ENCODE data around the gene PLAAT2. TPM values are rescaled to one million over a fixed set of nuclear protein-coding genes. Genes with fewer than 3 reads are reported as not detected.

PLAAT2 gene
- total RNA-seq, 1 experiment from 2014 or later: 0.58 TPM

GRCh38 chr11:63560506-63561180 is 2.5 kb downstream of the PLAAT2 start:
- intact Hi-C loops (cut with micrococcal nuclease): no loop called here
- no peaks in the 10 kb centered on the region for H3K27me3 Mint-ChIP-seq (ENCODE audit: insufficient read depth, unreplicated experiment)
- peak; percentile 74 for DNase-seq (ENCODE audit: unreplicated experiment)
- H3K9me3 Mint-ChIP-seq (ENCODE audit: unreplicated experiment): no peaks in the 10 kb centered on the region
- no TSS peak for BruUV-seq (replicated peaks)
- no peak for TF ChIP-seq CTCF (IDR thresholded peaks at IDR 0.05; ENCODE audit: unreplicated experiment)
- ChIA-PET CTCF (interaction anchor here (0.6 to 2.1 kb wide), 6 partner anchors 22 to 324 kb away, joined by 3 to 5 read pairs (median 3); no protein-coding TSS in a partner anchor), POLR2A (interaction anchor here (0.9 to 1.3 kb wide), 2 partner anchors 13 to 58 kb away, joined by 3 read pairs; no protein-coding TSS in a partner anchor)
- peak overlapping the region; percentile 59 for H3K4me3 Mint-ChIP-seq (ENCODE audit: unreplicated experiment)
- peak overlapping the region; percentile 83 for H3K27ac Mint-ChIP-seq (ENCODE audit: low read depth, unreplicated experiment)
- H3K4me1 Mint-ChIP-seq (ENCODE audit: insufficient read depth, unreplicated experiment): peaks cover 36% of the 10 kb centered on the region
- H3K36me3 Mint-ChIP-seq (ENCODE audit: insufficient read depth, unreplicated experiment): peaks cover 6% of the 10 kb centered on the region

GRCh38 chr11:63558459-63559157 is 4.6 kb downstream of the PLAAT2 start:
- BruUV-seq (replicated peaks): no TSS peak
- POLR2A ChIA-PET: interaction anchor here (0.6 to 1.4 kb wide), 3 partner anchors 12 to 64 kb away, joined by 3 to 5 read pairs (median 3); partner anchors contain the start of gene LGALS12
- no peak for DNase-seq (ENCODE audit: unreplicated experiment)
- Mint-ChIP-seq H3K27me3 (ENCODE audit: insufficient read depth, unreplicated experiment) (no peaks in the 10 kb centered on the region), H3K9me3 (ENCODE audit: unreplicated experiment) (no peaks in the 10 kb centered on the region), H3K4me1 (ENCODE audit: insufficient read depth, unreplicated experiment) (peaks cover 18% of the 10 kb centered on the region), H3K27ac (ENCODE audit: low read depth, unreplicated experiment) (no peak overlapping the region), H3K36me3 (ENCODE audit: insufficient read depth, unreplicated experiment) (no peaks in the 10 kb centered on the region), H3K4me3 (ENCODE audit: unreplicated experiment) (no peak overlapping the region)
- CTCF ChIA-PET: interaction anchor here (0.8 to 1.2 kb wide), 2 partner anchors 25 to 81 kb away, joined by 3 read pairs; no protein-coding TSS in a partner anchor
- intact Hi-C loops (cut with micrococcal nuclease): no loop called here
- TF ChIP-seq CTCF (IDR thresholded peaks at IDR 0.05; ENCODE audit: unreplicated experiment): no peak

- ChIA-PET POLR2A (no interaction called here), CTCF (interaction anchor here (0.6 kb wide), 1 partner anchor 147 kb away, joined by 4 read pairs; no protein-coding TSS in a partner anchor)
- H3K27ac Mint-ChIP-seq (ENCODE audit: low read depth, unreplicated experiment): no peak overlapping the region
- no peaks in the 10 kb centered on the region for H3K27me3 Mint-ChIP-seq (ENCODE audit: insufficient read depth, unreplicated experiment)
- H3K4me1 Mint-ChIP-seq (ENCODE audit: insufficient read depth, unreplicated experiment): peaks cover 16% of the 10 kb centered on the region
- no peak overlapping the region for H3K4me3 Mint-ChIP-seq (ENCODE audit: unreplicated experiment)
- intact Hi-C loops (cut with micrococcal nuclease): no loop called here
- no peak for DNase-seq (ENCODE audit: unreplicated experiment)
- no TSS peak for BruUV-seq (replicated peaks)
- no peak for TF ChIP-seq CTCF (IDR thresholded peaks at IDR 0.05; ENCODE audit: unreplicated experiment)
- no peaks in the 10 kb centered on the region for H3K9me3 Mint-ChIP-seq (ENCODE audit: unreplicated experiment)
- peaks cover 5% of the 10 kb centered on the region for H3K36me3 Mint-ChIP-seq (ENCODE audit: insufficient read depth, unreplicated experiment)
Observed at GRCh38 chr11:63557570-63557969, 5.6 kb downstream of the PLAAT2 start.

GRCh38 chr11:63556404-63557013 is 6.7 kb downstream of the PLAAT2 start:
- Mint-ChIP-seq H3K36me3 (ENCODE audit: insufficient read depth, unreplicated experiment) (peaks cover 5% of the 10 kb centered on the region), H3K27me3 (ENCODE audit: insufficient read depth, unreplicated experiment) (no peaks in the 10 kb centered on the region), H3K9me3 (ENCODE audit: unreplicated experiment) (no peaks in the 10 kb centered on the region), H3K27ac (ENCODE audit: low read depth, unreplicated experiment) (no peak overlapping the region), H3K4me3 (ENCODE audit: unreplicated experiment) (no peak overlapping the region), H3K4me1 (ENCODE audit: insufficient read depth, unreplicated experiment) (peaks cover 16% of the 10 kb centered on the region)
- intact Hi-C loops (cut with micrococcal nuclease): no loop called here
- ChIA-PET CTCF (interaction anchor here (0.7 kb wide), 1 partner anchor 83 kb away, joined by 3 read pairs; no protein-coding TSS in a partner anchor), POLR2A (no interaction called here)
- TF ChIP-seq CTCF (IDR thresholded peaks at IDR 0.05; ENCODE audit: unreplicated experiment): no peak
- DNase-seq (ENCODE audit: unreplicated experiment): no peak
- BruUV-seq (replicated peaks): no TSS peak

Data from MCF 10A (cell line).